ENCODE measurements around the gene ANKS1A.

ANKS1A gene

GRCh38 chr6:35078226-35078850 is 189.3 kb downstream of the ANKS1A start:
- no peak overlapping the region for H3K4me3 ChIP-seq (ENCODE audit: severe bottlenecking)
- no peaks in the 10 kb centered on the region for H3K27me3 ChIP-seq (ENCODE audit: insufficient read depth, poor library complexity, severe bottlenecking)
- no peak for TF ChIP-seq CTCF (IDR thresholded peaks at IDR 0.05; ENCODE audit: poor library complexity, severe bottlenecking)
- peaks cover 13% of the 10 kb centered on the region for H3K36me3 ChIP-seq (ENCODE audit: low read depth)
- DNase-seq (ENCODE audit: low spot score) (peak; percentile 36), ATAC-seq (ENCODE audit: low read depth) (no peak)
- H3K4me1 ChIP-seq (ENCODE audit: insufficient read depth, poor library complexity, severe bottlenecking), result peaks cover 11% of the 10 kb centered on the region
- no peaks in the 10 kb centered on the region for H3K9me3 ChIP-seq (ENCODE audit: severe bottlenecking)
- H3K27ac ChIP-seq (ENCODE audit: poor library complexity, severe bottlenecking), result no peak overlapping the region

DNA sequence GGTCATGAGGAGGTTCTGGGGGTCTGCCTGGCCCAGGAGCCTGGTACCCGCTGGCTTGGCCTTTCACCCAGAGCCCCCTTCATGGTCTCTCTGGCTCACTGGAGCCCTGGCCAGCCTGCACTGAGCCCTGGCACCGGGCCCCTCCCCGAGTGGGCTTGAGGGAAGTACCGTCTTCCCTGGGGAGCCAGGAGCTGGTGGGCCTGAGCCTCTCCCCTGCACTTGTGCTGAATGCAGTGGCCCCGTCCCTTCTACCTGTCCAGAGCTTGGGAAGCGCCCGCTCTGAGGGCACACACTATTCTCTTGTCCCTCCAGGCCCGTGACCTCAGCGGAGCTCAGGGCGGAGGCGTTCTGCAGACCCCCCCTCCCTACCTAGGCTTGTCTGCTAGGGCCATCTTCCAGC is 189.8 kb downstream of the ANKS1A start:
- peaks cover 11% of the 10 kb centered on the region for H3K4me1 ChIP-seq (ENCODE audit: insufficient read depth, poor library complexity, severe bottlenecking)
- no peak for TF ChIP-seq CTCF (IDR thresholded peaks at IDR 0.05; ENCODE audit: poor library complexity, severe bottlenecking)
- no peak overlapping the region for H3K27ac ChIP-seq (ENCODE audit: poor library complexity, severe bottlenecking)
- no peaks in the 10 kb centered on the region for H3K27me3 ChIP-seq (ENCODE audit: insufficient read depth, poor library complexity, severe bottlenecking)
- H3K36me3 ChIP-seq (ENCODE audit: low read depth), result peaks cover 17% of the 10 kb centered on the region
- H3K9me3 ChIP-seq (ENCODE audit: severe bottlenecking), result no peaks in the 10 kb centered on the region
- H3K4me3 ChIP-seq (ENCODE audit: severe bottlenecking), result no peak overlapping the region
- DNase-seq (ENCODE audit: low spot score) (peak; percentile 52), ATAC-seq (ENCODE audit: low read depth) (no peak)

- DNase-seq (ENCODE audit: low spot score) (peak; percentile 47), ATAC-seq (ENCODE audit: low read depth) (no peak)
- no peak for TF ChIP-seq CTCF (IDR thresholded peaks at IDR 0.05; ENCODE audit: poor library complexity, severe bottlenecking)
- H3K4me3 ChIP-seq (ENCODE audit: severe bottlenecking), result no peak overlapping the region
- H3K36me3 ChIP-seq (ENCODE audit: low read depth), result peaks cover 14% of the 10 kb centered on the region; the same call in 1 of the 2 replicates
- no peak overlapping the region for H3K27ac ChIP-seq (ENCODE audit: poor library complexity, severe bottlenecking)
- peaks cover 11% of the 10 kb centered on the region for H3K4me1 ChIP-seq (ENCODE audit: insufficient read depth, poor library complexity, severe bottlenecking)
- H3K9me3 ChIP-seq (ENCODE audit: severe bottlenecking), result no peaks in the 10 kb centered on the region
- no peaks in the 10 kb centered on the region for H3K27me3 ChIP-seq (ENCODE audit: insufficient read depth, poor library complexity, severe bottlenecking)
Measured at GRCh38 chr6:35079311-35080000, 190.4 kb downstream of the ANKS1A start.

DNA sequence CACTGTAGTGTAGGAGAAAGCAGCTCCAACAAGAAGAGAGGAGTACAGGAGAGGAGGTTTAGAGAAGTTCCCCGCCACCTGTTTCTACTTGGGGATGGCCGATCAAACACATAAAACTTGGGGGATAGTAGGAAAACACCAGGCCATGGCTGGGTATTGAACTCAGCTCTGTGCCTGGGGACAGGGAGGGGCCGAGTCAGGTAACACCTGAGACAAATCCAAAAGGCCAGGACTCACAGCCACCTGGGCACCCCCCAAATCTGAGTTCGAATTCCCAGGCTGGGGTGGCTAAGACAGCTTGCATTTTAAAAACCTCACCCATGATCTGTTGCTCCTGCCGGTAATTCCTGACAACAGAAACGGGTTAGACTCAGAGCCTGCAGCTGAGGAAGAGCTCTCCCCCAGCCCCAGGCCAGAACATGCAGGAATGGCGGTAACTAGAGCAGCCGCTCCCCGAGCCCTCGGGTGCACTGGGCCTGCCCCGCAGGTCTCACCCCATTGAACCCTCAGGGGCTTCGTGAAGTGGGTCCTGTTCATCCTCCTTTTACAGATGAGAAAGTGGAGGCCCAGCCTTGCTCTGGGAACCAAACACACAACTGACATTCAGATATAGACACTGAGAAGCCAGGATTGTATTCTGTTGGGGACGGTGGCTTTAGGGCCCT is 191.1 kb downstream of the ANKS1A start:
- Histone ChIP-seq H3K27ac (ENCODE audit: poor library complexity, severe bottlenecking) (no peak overlapping the region), H3K9me3 (ENCODE audit: severe bottlenecking) (no peaks in the 10 kb centered on the region), H3K27me3 (ENCODE audit: insufficient read depth, poor library complexity, severe bottlenecking) (no peaks in the 10 kb centered on the region), H3K4me3 (ENCODE audit: severe bottlenecking) (no peak overlapping the region), H3K4me1 (ENCODE audit: insufficient read depth, poor library complexity, severe bottlenecking) (peaks cover 11% of the 10 kb centered on the region), H3K36me3 (ENCODE audit: low read depth) (peaks cover 14% of the 10 kb centered on the region; the same call in 1 of the 2 replicates)
- TF ChIP-seq CTCF (IDR thresholded peaks at IDR 0.05; ENCODE audit: poor library complexity, severe bottlenecking), result no peak
- ATAC-seq (ENCODE audit: low read depth) (no peak), DNase-seq (ENCODE audit: low spot score) (no peak)
